SH-SY5Y (cell line): ENCODE results near the gene RAB17.

Experiments
- GATA2 ChIP-seq: IDR thresholded peaks from 2 replicates; pipeline ENCODE4 v1.6.1; 2011; ENCODE audit warnings: mild to moderate bottlenecking, low read depth, low read length
- GATA3 ChIP-seq: IDR thresholded peaks from 2 replicates; pipeline ENCODE4 v1.6.1; 2011; ENCODE audit warnings: low read depth, mild to moderate bottlenecking, low read length, moderate library complexity

Gene RAB17, protein sequence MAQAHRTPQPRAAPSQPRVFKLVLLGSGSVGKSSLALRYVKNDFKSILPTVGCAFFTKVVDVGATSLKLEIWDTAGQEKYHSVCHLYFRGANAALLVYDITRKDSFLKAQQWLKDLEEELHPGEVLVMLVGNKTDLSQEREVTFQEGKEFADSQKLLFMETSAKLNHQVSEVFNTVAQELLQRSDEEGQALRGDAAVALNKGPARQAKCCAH

GRCh38 chr2:237590272-237591140, at the start of gene RAB17:
Gene RAB17 (minus strand): TSS chr2:237590734. CDS start chr2:237586154, 4,580 bp downstream.
- no peak for TF ChIP-seq GATA2
- TF ChIP-seq GATA3: no peak

DNA sequence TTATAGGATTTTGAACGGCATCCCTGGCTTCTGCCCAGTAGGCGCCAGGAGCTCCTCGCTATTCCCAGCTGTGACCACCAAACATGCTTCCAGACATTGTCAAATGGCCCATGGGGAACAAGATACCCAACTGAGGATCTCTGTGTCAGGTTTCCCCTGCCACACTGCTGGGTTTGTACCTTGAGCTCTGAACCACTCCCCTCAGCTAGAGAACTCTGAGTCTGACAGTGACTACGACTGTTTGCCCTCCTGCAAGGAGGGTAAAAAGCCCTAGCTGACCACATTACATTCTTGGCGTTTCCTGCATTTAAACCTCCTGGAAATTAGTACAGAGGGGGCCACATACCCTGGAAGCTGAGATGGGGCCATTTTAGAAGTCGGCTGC, 49.3 kb upstream of the RAB17 start:
- TF ChIP-seq GATA3: no peak
- TF ChIP-seq GATA2: no peak

GRCh38 chr2:237639052-237639835, 48.7 kb upstream of the RAB17 start:
- no peak for TF ChIP-seq GATA2
- no peak for TF ChIP-seq GATA3

- TF ChIP-seq GATA2 (no peak), GATA3 (no peak)
Measured at GRCh38 chr2:237638176-237638575, 47.6 kb upstream of the RAB17 start.

GRCh38 chr2:237637429-237638135, 47.0 kb upstream of the RAB17 start:
- TF ChIP-seq GATA3: no peak
- no peak for TF ChIP-seq GATA2

GRCh38 chr2:237636578-237636977, 46.0 kb upstream of the RAB17 start:
- TF ChIP-seq GATA3 (no peak), GATA2 (no peak)

DNA sequence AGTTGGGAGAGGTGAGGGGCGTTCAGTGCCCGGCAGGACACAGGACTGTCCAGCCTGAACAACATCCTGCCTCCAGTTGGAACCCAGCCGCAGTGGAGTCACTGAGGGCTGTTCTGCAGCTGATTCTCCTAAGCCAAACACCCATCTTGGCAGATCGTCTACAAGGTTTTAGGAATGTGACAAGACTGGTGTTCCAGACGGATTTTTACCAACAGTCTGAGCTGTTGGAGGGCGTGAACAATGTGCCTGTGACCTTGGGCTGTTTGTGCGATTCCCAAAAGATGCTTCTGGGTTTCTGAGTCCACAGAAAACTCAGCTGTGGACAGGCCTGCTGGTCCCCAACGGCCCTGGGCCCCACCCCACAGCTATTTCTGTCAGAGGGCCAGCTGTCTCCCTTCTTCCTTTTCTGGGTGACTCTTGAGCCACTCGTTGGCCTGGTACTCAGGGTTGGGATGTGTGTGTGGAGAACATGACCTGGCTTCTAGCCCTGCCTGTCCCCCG, 42.6 kb upstream of the RAB17 start:
- no peak for TF ChIP-seq GATA3
- no peak for TF ChIP-seq GATA2

DNA sequence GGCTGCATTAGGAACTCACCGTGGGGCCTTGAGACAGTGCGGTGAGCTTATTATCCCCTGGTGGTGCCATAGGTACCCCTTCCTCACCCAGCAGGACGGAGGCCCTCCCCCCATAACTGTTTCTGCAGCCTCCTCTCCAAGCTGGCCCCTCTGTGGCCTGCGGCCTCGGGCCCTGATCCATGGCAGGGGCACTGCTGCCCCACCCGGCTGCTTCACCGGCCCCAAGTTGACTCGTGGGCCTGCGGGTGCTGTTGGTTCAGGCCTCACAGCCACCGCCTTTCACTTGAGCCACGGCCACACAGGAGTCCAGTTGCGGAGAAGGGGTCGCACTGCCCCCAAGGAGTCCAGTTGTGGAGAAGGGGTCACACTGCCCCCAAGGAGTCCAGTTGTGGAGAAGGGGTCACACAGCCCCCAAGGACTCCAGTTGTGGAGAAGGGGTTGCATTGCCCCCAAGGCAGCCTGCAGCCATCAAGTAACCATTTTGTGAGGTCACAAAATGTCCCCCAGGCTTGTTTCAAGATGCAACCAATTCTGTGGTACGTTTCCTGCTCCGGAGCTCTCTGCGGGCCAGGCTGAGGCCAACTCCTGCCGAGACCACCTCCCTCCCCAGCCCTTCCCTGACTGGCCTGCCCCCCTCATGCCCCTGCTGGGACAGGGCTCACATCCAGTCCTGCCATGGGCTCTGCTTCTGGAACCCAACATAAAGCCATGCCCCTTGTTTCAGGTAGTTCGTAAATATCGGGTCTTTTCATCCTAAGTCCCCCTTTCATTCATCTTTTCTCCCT, 41.5 kb upstream of the RAB17 start:
- TF ChIP-seq GATA2 (no peak), GATA3 (no peak)

GRCh38 chr2:237631007-237631785, 40.7 kb upstream of the RAB17 start:
- no peak for TF ChIP-seq GATA3
- TF ChIP-seq GATA2: no peak

GRCh38 chr2:237630216-237631000, 39.9 kb upstream of the RAB17 start:
- TF ChIP-seq GATA2 (no peak), GATA3 (no peak)

GRCh38 chr2:237629739-237630138, 39.2 kb upstream of the RAB17 start:
- no peak for TF ChIP-seq GATA2
- TF ChIP-seq GATA3: no peak

- TF ChIP-seq GATA2: no peak
- TF ChIP-seq GATA3: no peak
Measured at GRCh38 chr2:237629188-237629534, 38.6 kb upstream of the RAB17 start.
